Measurements from ENCODE around the gene EIF4B. TPM values are rescaled to one million over a fixed set of nuclear protein-coding genes. Genes with fewer than 3 reads are reported as not detected.

The EIF4B gene
- total and polyA plus RNA-seq, 9 of the 15 experiments (the other 6 are each of a cell fraction or from before 2014, with no cell fraction given), result 138 to 669 (median 552) TPM

DNA sequence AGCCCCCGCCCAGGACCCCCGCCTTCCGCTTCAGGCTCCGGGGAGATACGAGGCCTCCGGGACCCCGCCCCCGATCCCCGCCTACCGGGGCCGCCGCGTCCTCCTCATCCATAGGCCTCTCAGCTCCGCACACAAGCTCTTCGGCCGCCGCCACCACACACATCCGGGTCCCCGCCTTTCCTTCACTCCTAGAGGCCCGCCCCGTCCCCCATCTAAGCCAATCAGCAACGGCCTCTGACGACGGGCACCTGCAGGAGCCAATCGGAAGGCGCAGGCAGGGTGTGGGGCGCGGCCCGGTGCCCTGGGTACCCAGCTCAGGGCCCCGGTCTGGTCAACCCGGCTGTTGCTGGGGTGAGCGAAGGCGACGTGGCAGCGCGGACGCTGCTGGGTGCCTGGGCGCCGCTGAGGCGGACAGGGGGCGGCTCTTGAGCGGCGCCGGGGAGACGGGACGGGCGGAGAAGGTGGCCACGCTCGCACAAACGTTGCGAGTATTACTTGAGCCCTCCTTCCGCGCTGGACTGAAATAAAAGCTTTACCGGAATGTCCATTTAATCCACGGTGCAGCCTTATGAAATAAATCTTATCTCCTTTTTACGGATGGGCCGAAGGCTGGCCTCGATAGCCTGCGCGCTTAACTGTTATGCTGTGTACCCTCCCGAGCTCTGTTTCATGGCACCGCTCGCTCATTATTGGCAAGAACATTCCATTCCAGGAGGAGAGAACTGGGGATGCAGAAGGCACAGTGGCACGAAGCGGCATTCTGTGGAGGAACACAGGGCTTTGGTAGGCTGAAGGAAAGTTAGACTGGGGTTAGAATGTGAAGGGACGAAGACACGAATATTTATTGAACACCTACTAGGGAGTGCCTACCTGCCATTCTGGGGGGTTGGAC, 73.2 kb downstream of the EIF4B start, which contains the start of gene SPRYD3 (continued):
- TF ChIP-seq, protein P1, sequence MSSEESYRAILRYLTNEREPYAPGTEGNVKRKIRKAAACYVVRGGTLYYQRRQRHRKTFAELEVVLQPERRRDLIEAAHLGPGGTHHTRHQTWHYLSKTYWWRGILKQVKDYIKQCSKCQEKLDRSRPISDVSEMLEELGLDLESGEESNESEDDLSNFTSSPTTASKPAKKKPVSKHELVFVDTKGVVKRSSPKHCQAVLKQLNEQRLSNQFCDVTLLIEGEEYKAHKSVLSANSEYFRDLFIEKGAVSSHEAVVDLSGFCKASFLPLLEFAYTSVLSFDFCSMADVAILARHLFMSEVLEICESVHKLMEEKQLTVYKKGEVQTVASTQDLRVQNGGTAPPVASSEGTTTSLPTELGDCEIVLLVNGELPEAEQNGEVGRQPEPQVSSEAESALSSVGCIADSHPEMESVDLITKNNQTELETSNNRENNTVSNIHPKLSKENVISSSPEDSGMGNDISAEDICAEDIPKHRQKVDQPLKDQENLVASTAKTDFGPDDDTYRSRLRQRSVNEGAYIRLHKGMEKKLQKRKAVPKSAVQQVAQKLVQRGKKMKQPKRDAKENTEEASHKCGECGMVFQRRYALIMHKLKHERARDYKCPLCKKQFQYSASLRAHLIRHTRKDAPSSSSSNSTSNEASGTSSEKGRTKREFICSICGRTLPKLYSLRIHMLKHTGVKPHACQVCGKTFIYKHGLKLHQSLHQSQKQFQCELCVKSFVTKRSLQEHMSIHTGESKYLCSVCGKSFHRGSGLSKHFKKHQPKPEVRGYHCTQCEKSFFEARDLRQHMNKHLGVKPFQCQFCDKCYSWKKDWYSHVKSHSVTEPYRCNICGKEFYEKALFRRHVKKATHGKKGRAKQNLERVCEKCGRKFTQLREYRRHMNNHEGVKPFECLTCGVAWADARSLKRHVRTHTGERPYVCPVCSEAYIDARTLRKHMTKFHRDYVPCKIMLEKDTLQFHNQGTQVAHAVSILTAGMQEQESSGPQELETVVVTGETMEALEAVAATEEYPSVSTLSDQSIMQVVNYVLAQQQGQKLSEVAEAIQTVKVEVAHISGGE (CRISPR knock-in tag; IDR thresholded peaks at IDR 0.05), result peak in 1 of 3 experiments; percentile 73; a peak in 2 of 6 replicates
- no peak for TF ChIP-seq LEF1 (IDR thresholded peaks at IDR 0.05)
- TF ChIP-seq, protein P2, sequence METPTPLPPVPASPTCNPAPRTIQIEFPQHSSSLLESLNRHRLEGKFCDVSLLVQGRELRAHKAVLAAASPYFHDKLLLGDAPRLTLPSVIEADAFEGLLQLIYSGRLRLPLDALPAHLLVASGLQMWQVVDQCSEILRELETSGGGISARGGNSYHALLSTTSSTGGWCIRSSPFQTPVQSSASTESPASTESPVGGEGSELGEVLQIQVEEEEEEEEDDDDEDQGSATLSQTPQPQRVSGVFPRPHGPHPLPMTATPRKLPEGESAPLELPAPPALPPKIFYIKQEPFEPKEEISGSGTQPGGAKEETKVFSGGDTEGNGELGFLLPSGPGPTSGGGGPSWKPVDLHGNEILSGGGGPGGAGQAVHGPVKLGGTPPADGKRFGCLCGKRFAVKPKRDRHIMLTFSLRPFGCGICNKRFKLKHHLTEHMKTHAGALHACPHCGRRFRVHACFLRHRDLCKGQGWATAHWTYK (CRISPR knock-in tag; IDR thresholded peaks at IDR 0.05), result peak; percentile 75; the same call in 1 of the 2 replicates
- no peak for TF ChIP-seq ZNF717 (CRISPR knock-in tag; IDR thresholded peaks at IDR 0.05)
- TF ChIP-seq, protein P3, sequence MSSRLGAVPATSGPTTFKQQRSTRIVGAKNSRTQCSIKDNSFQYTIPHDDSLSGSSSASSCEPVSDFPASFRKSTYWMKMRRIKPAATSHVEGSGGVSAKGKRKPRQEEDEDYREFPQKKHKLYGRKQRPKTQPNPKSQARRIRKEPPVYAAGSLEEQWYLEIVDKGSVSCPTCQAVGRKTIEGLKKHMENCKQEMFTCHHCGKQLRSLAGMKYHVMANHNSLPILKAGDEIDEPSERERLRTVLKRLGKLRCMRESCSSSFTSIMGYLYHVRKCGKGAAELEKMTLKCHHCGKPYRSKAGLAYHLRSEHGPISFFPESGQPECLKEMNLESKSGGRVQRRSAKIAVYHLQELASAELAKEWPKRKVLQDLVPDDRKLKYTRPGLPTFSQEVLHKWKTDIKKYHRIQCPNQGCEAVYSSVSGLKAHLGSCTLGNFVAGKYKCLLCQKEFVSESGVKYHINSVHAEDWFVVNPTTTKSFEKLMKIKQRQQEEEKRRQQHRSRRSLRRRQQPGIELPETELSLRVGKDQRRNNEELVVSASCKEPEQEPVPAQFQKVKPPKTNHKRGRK (tag; IDR thresholded peaks at IDR 0.05), result no peak
- no peak for TF ChIP-seq CHCHD3 (CRISPR knock-in tag; IDR thresholded peaks at IDR 0.05)
- TF ChIP-seq HEY1 (CRISPR knock-in tag; IDR thresholded peaks at IDR 0.05; ENCODE audit: borderline replicate concordance), result no peak
- no peak for TF ChIP-seq CAMTA2 (CRISPR knock-in tag; conservative IDR thresholded peaks at IDR 0.05)
- TF ChIP-seq GABPB1 (CRISPR knock-in tag; IDR thresholded peaks at IDR 0.05), result peak; percentile 52; the same call in 1 of the 2 replicates
- peak; percentile 92 for TF ChIP-seq MTA3 (IDR thresholded peaks at IDR 0.05; ENCODE audit: borderline replicate concordance)
- TF ChIP-seq ARID2 (IDR thresholded peaks at IDR 0.05), result no peak
- no peak for TF ChIP-seq PPARD (CRISPR knock-in tag; IDR thresholded peaks at IDR 0.05)
- no peak for TF ChIP-seq ZNF644 (tag; IDR thresholded peaks at IDR 0.05; ENCODE audit: low read depth)
- TF ChIP-seq ZNF253 (CRISPR knock-in tag; conservative IDR thresholded peaks at IDR 0.05), result no peak
- TF ChIP-seq ATF7 (IDR thresholded peaks at IDR 0.05), result peak; percentile 67; the same call in 1 of the 2 replicates
- peak; percentile 96 for TF ChIP-seq POLR2G (IDR thresholded peaks at IDR 0.05; ENCODE audit: low read depth, low read length)
- no peak for TF ChIP-seq TAF9B (IDR thresholded peaks at IDR 0.05; ENCODE audit: partially characterized antibody)
- 0 out of 2 replicates have a peak, but pooled peaks have one; percentile 10 for TF ChIP-seq ZFP1 (CRISPR knock-in tag; IDR thresholded peaks at IDR 0.05)
- no peak for TF ChIP-seq KHSRP (IDR thresholded peaks at IDR 0.05)
- TF ChIP-seq ZNF561 (CRISPR knock-in tag; conservative IDR thresholded peaks at IDR 0.05), result no peak
- no peak for TF ChIP-seq MXI1 (IDR thresholded peaks at IDR 0.05; ENCODE audit: low read depth, low read length)
